WERI-Rb-1 (cell line): ENCODE measurements around the gene PHC2.

Source experiments
- DNase-seq: peaks from one replicate; pipeline ENCODE4 v3.0.0-alpha.2; 2020
- H3K27ac ChIP-seq: fragments of 250-450 bp; sonication (Bioruptor Pico); 2 replicates; pipeline ENCODE4 v1.5.1; 2020; ENCODE audit warnings: mild to moderate bottlenecking, moderate library complexity
- H3K27me3 ChIP-seq: fragments of 250-450 bp; sonication (Bioruptor Pico); 2 replicates; pipeline ENCODE4 v1.5.1; 2021; ENCODE audit warnings: mild to moderate bottlenecking, low read depth, moderate library complexity; ENCODE audit not compliant: insufficient read depth, severe bottlenecking
- H3K36me3 ChIP-seq: fragments of 250-450 bp; sonication (Bioruptor Pico); 2 replicates; pipeline ENCODE4 v1.5.1; 2020; ENCODE audit warnings: mild to moderate bottlenecking, moderate library complexity
- H3K4me3 ChIP-seq: 2 replicates; pipeline ENCODE4 v1.5.1; 2011; ENCODE audit warnings: low read depth, mild to moderate bottlenecking, control low read depth, low read length
- H3K9me3 ChIP-seq: fragments of 250-450 bp; sonication (Bioruptor Pico); 2 replicates; pipeline ENCODE4 v1.5.1; 2021; ENCODE audit warnings: mild to moderate bottlenecking, moderate library complexity; ENCODE audit not compliant: severe bottlenecking
- TF ChIP-seq, protein P1 (sequence below): IDR thresholded peaks from 2 replicates; pipeline ENCODE4 v1.5.1; 2011; ENCODE audit warnings: low read depth, mild to moderate bottlenecking, control low read depth, inconsistent platforms, low read length

Gene PHC2

DNA sequence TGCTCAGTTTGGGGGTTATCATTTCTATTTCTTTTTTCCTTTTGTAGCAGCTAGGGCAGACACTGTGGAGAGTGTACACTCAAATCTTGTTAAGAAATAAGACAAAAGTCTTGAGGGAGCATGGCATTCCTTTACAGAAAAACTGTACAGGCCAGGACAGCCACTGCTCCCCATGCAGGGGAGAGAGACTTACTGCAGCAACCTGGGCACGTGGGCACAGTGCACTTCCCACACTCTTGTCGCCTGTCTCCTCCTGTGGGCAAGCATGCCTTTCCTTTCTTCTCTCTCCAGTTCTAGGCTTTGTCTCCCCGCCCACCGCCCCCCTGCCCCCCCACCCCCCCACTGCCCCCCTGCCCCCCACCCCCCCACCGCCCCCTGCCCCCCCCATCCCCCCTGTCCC is 51.9 kb downstream of the PHC2 start:
- H3K36me3 ChIP-seq = no peaks in the 10 kb centered on the region
- TF ChIP-seq, protein P1, sequence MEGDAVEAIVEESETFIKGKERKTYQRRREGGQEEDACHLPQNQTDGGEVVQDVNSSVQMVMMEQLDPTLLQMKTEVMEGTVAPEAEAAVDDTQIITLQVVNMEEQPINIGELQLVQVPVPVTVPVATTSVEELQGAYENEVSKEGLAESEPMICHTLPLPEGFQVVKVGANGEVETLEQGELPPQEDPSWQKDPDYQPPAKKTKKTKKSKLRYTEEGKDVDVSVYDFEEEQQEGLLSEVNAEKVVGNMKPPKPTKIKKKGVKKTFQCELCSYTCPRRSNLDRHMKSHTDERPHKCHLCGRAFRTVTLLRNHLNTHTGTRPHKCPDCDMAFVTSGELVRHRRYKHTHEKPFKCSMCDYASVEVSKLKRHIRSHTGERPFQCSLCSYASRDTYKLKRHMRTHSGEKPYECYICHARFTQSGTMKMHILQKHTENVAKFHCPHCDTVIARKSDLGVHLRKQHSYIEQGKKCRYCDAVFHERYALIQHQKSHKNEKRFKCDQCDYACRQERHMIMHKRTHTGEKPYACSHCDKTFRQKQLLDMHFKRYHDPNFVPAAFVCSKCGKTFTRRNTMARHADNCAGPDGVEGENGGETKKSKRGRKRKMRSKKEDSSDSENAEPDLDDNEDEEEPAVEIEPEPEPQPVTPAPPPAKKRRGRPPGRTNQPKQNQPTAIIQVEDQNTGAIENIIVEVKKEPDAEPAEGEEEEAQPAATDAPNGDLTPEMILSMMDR = peak; percentile 24; the same call in 1 of the 2 replicates
- no peaks in the 10 kb centered on the region for H3K9me3 ChIP-seq
- no peak for DNase-seq
- no peaks in the 10 kb centered on the region for H3K27me3 ChIP-seq
- H3K4me3 ChIP-seq = no peak overlapping the region
- H3K27ac ChIP-seq = no peak overlapping the region

GRCh38 chr1:33378524-33378923 is 52.4 kb downstream of the PHC2 start:
- H3K36me3 ChIP-seq = no peaks in the 10 kb centered on the region
- no peaks in the 10 kb centered on the region for H3K9me3 ChIP-seq
- H3K27ac ChIP-seq = no peak overlapping the region
- TF ChIP-seq, protein P1 = no peak
- no peak for DNase-seq
- no peak overlapping the region for H3K4me3 ChIP-seq
- H3K27me3 ChIP-seq = no peaks in the 10 kb centered on the region

- Histone ChIP-seq H3K27ac (no peak overlapping the region), H3K36me3 (no peaks in the 10 kb centered on the region), H3K4me3 (no peak overlapping the region), H3K9me3 (no peaks in the 10 kb centered on the region), H3K27me3 (no peaks in the 10 kb centered on the region)
- TF ChIP-seq, protein P1 = no peak
- no peak for DNase-seq
Measured at GRCh38 chr1:33377756-33378155, 53.1 kb downstream of the PHC2 start.

GRCh38 chr1:33377013-33377412 is 53.9 kb downstream of the PHC2 start:
- TF ChIP-seq, protein P1 = no peak
- H3K4me3 ChIP-seq = no peak overlapping the region
- no peak overlapping the region for H3K27ac ChIP-seq
- H3K9me3 ChIP-seq = no peaks in the 10 kb centered on the region
- H3K27me3 ChIP-seq = no peaks in the 10 kb centered on the region
- no peaks in the 10 kb centered on the region for H3K36me3 ChIP-seq
- no peak for DNase-seq

GRCh38 chr1:33375316-33375715 is 55.6 kb downstream of the PHC2 start:
- no peak overlapping the region for H3K4me3 ChIP-seq
- H3K36me3 ChIP-seq = no peaks in the 10 kb centered on the region; the same call in none of the 2 replicates
- no peak for DNase-seq
- TF ChIP-seq, protein P1 = no peak
- H3K27me3 ChIP-seq = no peaks in the 10 kb centered on the region
- no peak overlapping the region for H3K27ac ChIP-seq
- no peaks in the 10 kb centered on the region for H3K9me3 ChIP-seq

DNA sequence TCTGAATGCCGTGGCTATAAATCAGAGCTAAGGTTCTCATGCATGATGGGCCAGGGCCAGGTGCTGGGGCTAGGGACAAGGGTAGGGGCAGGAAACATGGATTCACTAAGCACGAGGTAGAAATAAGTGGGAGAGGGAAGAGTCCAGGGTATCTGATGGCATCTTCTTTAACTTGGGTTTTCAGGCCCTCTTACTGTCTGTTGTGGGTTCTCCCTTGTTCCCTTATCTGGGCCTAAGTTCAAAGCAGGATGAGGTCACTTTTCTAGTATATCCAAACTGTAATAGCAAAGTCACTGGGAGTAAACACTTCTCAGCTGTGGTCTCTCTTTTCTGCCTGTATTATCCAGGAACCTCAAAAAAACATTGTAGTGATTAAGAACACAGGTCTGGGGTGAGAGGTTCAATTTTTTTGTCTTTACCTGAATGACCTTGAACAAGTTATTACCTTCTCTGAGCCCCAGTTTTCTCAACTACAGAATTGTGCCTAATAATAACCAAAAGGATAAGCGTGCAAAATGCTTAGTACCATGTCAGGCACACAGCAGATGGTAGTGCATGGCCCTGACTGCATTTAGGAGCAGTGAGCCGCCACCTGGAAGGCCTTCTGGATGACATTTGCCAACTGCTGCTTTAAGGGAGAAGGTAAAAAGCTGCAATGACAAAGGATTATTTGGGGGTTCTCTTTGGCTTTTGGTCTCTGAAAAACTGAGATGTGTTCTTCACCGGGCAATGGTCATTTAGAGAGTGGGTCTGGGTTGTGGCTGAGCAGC is 56.4 kb downstream of the PHC2 start:
- Histone ChIP-seq H3K27ac (no peak overlapping the region), H3K27me3 (no peaks in the 10 kb centered on the region), H3K36me3 (no peaks in the 10 kb centered on the region; the same call in none of the 2 replicates), H3K4me3 (no peak overlapping the region), H3K9me3 (no peaks in the 10 kb centered on the region)
- TF ChIP-seq, protein P1 = no peak
- DNase-seq = no peak
